Endothelial cell of umbilical vein (primary cell): ENCODE measurements around the gene CBLC. TPM values are rescaled to one million over a fixed set of nuclear protein-coding genes. Genes with fewer than 3 reads are reported as not detected.
A peak's percentile ranks its signal among the peaks of the same experiment; 100 is the strongest.

Experiments used
- BruUV-seq: library from RNA; stranded (reverse); fragments of 400-500 nt; replicated peaks from 2 replicates; lab custom pipeline; 2021; lab: Mats Ljungman, UMichigan
- CTCF ChIA-PET: fragments of 300-600, 350-600 bp; sonication (Branson Sonifier 250); formaldehyde crosslinking; loops from one replicate; lab custom pipeline; 2021; ENCODE audit warnings: antibody characterized with exemption, inconsistent platforms; lab: Charles Lee
- POLR2A ChIA-PET: fragments of 300-600, 350-600 bp; sonication (Branson Sonifier 250); formaldehyde crosslinking; loops from one replicate; lab custom pipeline; 2021; ENCODE audit warnings: antibody characterized with exemption, inconsistent platforms; lab: Charles Lee
- DNase-seq: peaks from one replicate; pipeline ENCODE4 v3.0.0-alpha.2; 2011; ENCODE audit warnings: low read depth, low spot score
- FAIRE-seq: peaks from 2 replicates; lab custom pipeline; 2011; peaks lifted over from hg19 to GRCh38; lab: Jason Lieb, UNC
- H2AFZ ChIP-seq: 2 replicates; pipeline ENCODE4 v1.6.0; 2012; ENCODE audit warnings: low read depth, low read length, control low read depth, inconsistent platforms
- H3K27ac ChIP-seq: 2 replicates; pipeline ENCODE4 v1.5.1; 2011; ENCODE audit warnings: low read depth, mild to moderate bottlenecking, control low read depth, low read length, moderate library complexity; ENCODE audit not compliant: insufficient read depth
- H3K27me3 ChIP-seq, 2 experiments: 2 replicates each; pipeline versions ENCODE4 v1.6.0 to v1.6.1; 2011; ENCODE audit warnings: low read length in 2 of 2, mixed read lengths in 1 of 2; ENCODE audit not compliant: control insufficient read depth in 2 of 2, insufficient read depth in 2 of 2
- H3K36me3 ChIP-seq, 2 experiments: 2 replicates in 1 of 2; 3 replicates in 1 of 2; pipeline ENCODE4 v1.5.1; 2011; ENCODE audit warnings: low read length in 2 of 2, mild to moderate bottlenecking in 1 of 2, moderate library complexity in 1 of 2; ENCODE audit not compliant: control insufficient read depth in 2 of 2, insufficient read depth in 2 of 2; ENCODE audit errors: extremely low read depth in 1 of 2
- H3K4me1 ChIP-seq: 3 replicates; pipeline ENCODE4 v1.5.1; 2011; ENCODE audit warnings: mild to moderate bottlenecking, low read length; ENCODE audit not compliant: control insufficient read depth, insufficient read depth; ENCODE audit errors: extremely low read depth
- H3K4me2 ChIP-seq: 2 replicates; pipeline ENCODE4 v1.6.1; 2011; ENCODE audit warnings: low read length, control low read depth, mixed read lengths; ENCODE audit not compliant: insufficient read depth
- H3K4me3 ChIP-seq, 3 experiments: fragments of 200-600 bp in 1 of 3; sonication (generic), shearing (Covaris generic) in 1 of 3; replicated peaks in 1 of 3; 2 replicates each; pipeline ENCODE4 v1.5.1; 2011 to 2016; ENCODE audit warnings: control low read depth in 3 of 3, low read length in 3 of 3, mild to moderate bottlenecking in 2 of 3, inconsistent platforms in 1 of 3, low read depth in 1 of 3, moderate library complexity in 1 of 3; ENCODE audit not compliant: insufficient read depth in 1 of 3
- H3K79me2 ChIP-seq: 2 replicates; pipeline ENCODE4 v1.6.0; 2012; ENCODE audit warnings: low read length, inconsistent platforms; ENCODE audit not compliant: control insufficient read depth, insufficient read depth
- H3K9ac ChIP-seq: replicated peaks from 2 replicates; pipeline ENCODE3; 2011; ENCODE audit warnings: low read length, control low read depth; ENCODE audit not compliant: insufficient read depth; ENCODE audit errors: extremely low read depth
- H3K9me1 ChIP-seq: replicated peaks from 3 replicates; pipeline ENCODE4 v1.6.0; 2011; ENCODE audit warnings: mild to moderate bottlenecking, low read length; ENCODE audit not compliant: control insufficient read depth, insufficient read depth; ENCODE audit errors: extremely low read depth
- H3K9me3 ChIP-seq: replicated peaks from 2 replicates; pipeline ENCODE4 v1.5.1; 2012; ENCODE audit warnings: low read length, inconsistent platforms; ENCODE audit not compliant: control insufficient read depth, insufficient read depth
- H4K20me1 ChIP-seq: replicated peaks from 2 replicates; pipeline ENCODE3; 2011; ENCODE audit warnings: mild to moderate bottlenecking, low read length; ENCODE audit not compliant: control insufficient read depth, insufficient read depth; ENCODE audit errors: extremely low read depth
- CTCF ChIP-seq, 2 donors: IDR thresholded peaks; 1 replicate in 1 of 2; 2 replicates in 1 of 2; pipeline ENCODE4 v1.5.1; 2011; ENCODE audit warnings: low read length in 2 of 2, mild to moderate bottlenecking in 2 of 2, moderate library complexity in 2 of 2, control low read depth in 1 of 2, inconsistent platforms in 1 of 2, low read depth in 1 of 2; ENCODE audit not compliant: insufficient read depth in 1 of 2; ENCODE audit errors: extremely low read depth in 1 of 2
- EZH2 ChIP-seq: IDR thresholded peaks from 2 replicates; pipeline ENCODE4 v1.6.1; 2012; ENCODE audit warnings: borderline replicate concordance, low read depth, mild to moderate bottlenecking, moderate library complexity, low read length, inconsistent platforms; ENCODE audit not compliant: severe bottlenecking
- FOS ChIP-seq: IDR thresholded peaks from 2 replicates; pipeline ENCODE4 v1.6.1; 2011; ENCODE audit warnings: mild to moderate bottlenecking, low read length, moderate library complexity, borderline replicate concordance; ENCODE audit not compliant: insufficient read depth
- GATA2 ChIP-seq: IDR thresholded peaks from 2 replicates; pipeline ENCODE4 v1.7.0; 2011; ENCODE audit warnings: low read depth, mild to moderate bottlenecking, moderate library complexity, mixed read lengths, low read length; ENCODE audit not compliant: insufficient read length, insufficient read depth
- JUN ChIP-seq: IDR thresholded peaks from 2 replicates; pipeline ENCODE4 v1.6.1; 2011; ENCODE audit warnings: borderline replicate concordance, low read depth; ENCODE audit not compliant: insufficient read length, insufficient read depth
- MAX ChIP-seq: IDR thresholded peaks from 2 replicates; pipeline ENCODE4 v1.6.1; 2011; ENCODE audit not compliant: insufficient read depth, insufficient read length
- MYC ChIP-seq: IDR thresholded peaks from one replicate; pipeline ENCODE4 v1.6.1; 2011; ENCODE audit warnings: mild to moderate bottlenecking, low read depth, low read length
- POLR2A ChIP-seq: IDR thresholded peaks from 2 replicates; pipeline ENCODE4 v1.6.1; 2012; ENCODE audit warnings: low read depth, mild to moderate bottlenecking, control low read depth, low read length
- POLR2AphosphoS5 ChIP-seq: IDR thresholded peaks from 2 replicates; pipeline ENCODE4 v1.6.1; 2012; ENCODE audit warnings: low read depth, mild to moderate bottlenecking, control low read depth, low read length, moderate library complexity; ENCODE audit not compliant: insufficient read depth
- dilution Hi-C: fragments of 300-500 bp; cut with MboI; formaldehyde crosslinking; loops from one replicate; pipeline ENCODE4 v1.15.0; 2019; ENCODE audit warnings: low sequenced_read_pairs; ENCODE audit not compliant: extremely low pct_ligation_motif_present
- intact Hi-C: fragments of 100-400 bp; cut with micrococcal nuclease; formaldehyde crosslinking; loops from one replicate; pipeline ENCODE4 v1.10.0; 2022
- microRNA-seq: library from miRNA; unstranded; fragments of <30 nt; microRNA quantifications from one replicate; pipeline ENCODE4 v1.2.0, GENCODE V29; 2021; ENCODE audit warnings: borderline number of aligned reads, borderline replicate concordance
- polyA plus RNA-seq, 4 experiments: library from polyadenylated mRNA; depleted of rRNA in 3 of 4; stranded (reverse) in 3 of 4; unstranded in 1 of 4; fragments of >200 nt; gene quantifications; 2 replicates each; pipeline versions ENCODE4 v1.2.1 to v1.2.3, GENCODE V29; 2011 to 2012; ENCODE audit warnings: missing spikeins in 1 of 4
- small RNA-seq: library from RNA; depleted of rRNA; stranded (forward); fragments of <200 nt; gene quantifications from one replicate; pipeline ENCODE3, GENCODE V24; 2012; ENCODE audit warnings: low replicate concordance, low read depth; ENCODE audit not compliant: insufficient read depth, insufficient read length
- total RNA-seq: library from RNA; stranded (reverse); gene quantifications from 2 replicates; pipeline ENCODE4 v1.2.3, GENCODE V29; 2021

CBLC gene
- total and polyA plus RNA-seq, 2 donors (not counting 3 experiments of a cell fraction or from before 2014, with no cell fraction given), result 0.04 TPM; not detected in 1

GRCh38 chr19:44848812-44849447 is 71.2 kb downstream of the CBLC start:
- POLR2A ChIA-PET, result interaction anchor here (0.6 to 1.5 kb wide), 3 partner anchors 7 to 42 kb away, joined by 3 to 6 read pairs (median 4); no protein-coding TSS in a partner anchor
- Histone ChIP-seq H3K79me2 (peaks cover 76% of the 10 kb centered on the region), H3K9ac (peak overlapping the region; percentile 96), H3K27me3 (no peaks in the 10 kb centered on the region), H3K4me3 (peak overlapping the region; percentile 50 to 96 (median 83)), H3K9me1 (no peaks in the 10 kb centered on the region), H2AFZ (no peak overlapping the region), H4K20me1 (no peaks in the 10 kb centered on the region), H3K4me2 (peak overlapping the region; percentile 96), H3K9me3 (no peaks in the 10 kb centered on the region), H3K4me1 (peaks cover 38% of the 10 kb centered on the region), H3K36me3 (peaks cover 0 to 7% of the 10 kb centered on the region in 2 experiments), H3K27ac (peak overlapping the region; percentile 99)
- DNase-seq (peak; percentile 24), FAIRE-seq (peak; percentile 26)
- intact Hi-C loops, result loop anchor here (1.0 to 5.0 kb wide), 5 partner anchors 7 to 262 kb away; no protein-coding TSS in a partner anchor
- dilution Hi-C loops, result no loop called here
- BruUV-seq, result no TSS peak
- CTCF ChIA-PET, result interaction anchor here (0.7 to 1.9 kb wide), 11 partner anchors 8 to 278 kb away, joined by 3 to 13 read pairs (median 4); partner anchors contain the start of gene APOE
- TF ChIP-seq POLR2AphosphoS5 (no peak), MYC (no peak), EZH2 (no peak), JUN (no peak), CTCF (IDR thresholded peaks at IDR 0.05; ENCODE audit: extremely low read depth in 1 of 2, insufficient read depth in 1 of 2, low read depth in 1 of 2, low read length in 2 of 2) (no peak), POLR2A (no peak), GATA2 (no peak), FOS (no peak), MAX (no peak)

Small RNAs within 50 kb of the gene (microRNA-seq; reads per million reads assigned to microRNA genes)
- not detected for gene MIR8085

Small RNAs within 50 kb of the gene (small RNA-seq; reads per million reads assigned to genes)
- gene RF00156, result not detected

Other genes with a start within 250 kb of the CBLC start
- not detected in 2 replicates for gene CEACAM20, start 248.2 kb upstream of the CBLC start, total RNA-seq
- 0.06 TPM in 2 replicates for gene CEACAM20, start 248.2 kb upstream of the CBLC start, polyA plus RNA-seq
- 0.35 TPM in 1 of 2 replicates, not detected in the other for gene IGSF23, start 164.3 kb upstream of the CBLC start, total RNA-seq
- gene IGSF23, start 164.3 kb upstream of the CBLC start, polyA plus RNA-seq, result 0.73 and 0.81 TPM in 2 replicates
- 133 and 199 TPM in 2 replicates for gene PVR, start 134.0 kb upstream of the CBLC start, total RNA-seq
- 226 and 276 TPM in 2 replicates for gene PVR, start 134.0 kb upstream of the CBLC start, polyA plus RNA-seq
- gene CEACAM19, start 106.4 kb upstream of the CBLC start, total RNA-seq, result 9.9 and 13.0 TPM in 2 replicates
- 14.5 and 23.2 TPM in 2 replicates for gene CEACAM19, start 106.4 kb upstream of the CBLC start, polyA plus RNA-seq
- gene CEACAM16, start 78.7 kb upstream of the CBLC start, total RNA-seq, result not detected in 2 replicates
- not detected in 2 replicates for gene CEACAM16, start 78.7 kb upstream of the CBLC start, polyA plus RNA-seq
- 24.0 and 26.9 TPM in 2 replicates for gene BCL3, start 29.2 kb upstream of the CBLC start, total RNA-seq
- gene BCL3, start 29.2 kb upstream of the CBLC start, polyA plus RNA-seq, result 11.0 and 15.3 TPM in 2 replicates
- gene BCAM, start 31.2 kb downstream of the CBLC start, total RNA-seq, result 28.5 and 29.0 TPM in 2 replicates
- gene BCAM, start 31.2 kb downstream of the CBLC start, polyA plus RNA-seq, result 23.9 and 32.5 TPM in 2 replicates
- gene NECTIN2, start 68.4 kb downstream of the CBLC start, total RNA-seq, result 205 and 211 TPM in 2 replicates
- gene NECTIN2, start 68.4 kb downstream of the CBLC start, polyA plus RNA-seq, result 238 and 262 TPM in 2 replicates
- gene TOMM40, start 113.4 kb downstream of the CBLC start, total RNA-seq, result 90.7 and 101 TPM in 2 replicates
- 70.2 and 71.8 TPM in 2 replicates for gene TOMM40, start 113.4 kb downstream of the CBLC start, polyA plus RNA-seq
- gene APOE, start 127.9 kb downstream of the CBLC start, total RNA-seq, result 1.5 and 3.3 TPM in 2 replicates
- 6.2 and 6.9 TPM in 2 replicates for gene APOE, start 127.9 kb downstream of the CBLC start, polyA plus RNA-seq
- 5.0 and 11.4 TPM in 2 replicates for gene APOC1, start 136.7 kb downstream of the CBLC start, total RNA-seq
- gene APOC1, start 136.7 kb downstream of the CBLC start, polyA plus RNA-seq, result 15.0 and 18.5 TPM in 2 replicates
- gene APOC4, start 164.3 kb downstream of the CBLC start, total RNA-seq, result not detected in 2 replicates
- gene APOC4, start 164.3 kb downstream of the CBLC start, polyA plus RNA-seq, result not detected in 2 replicates
- not detected in 2 replicates for gene APOC2, start 168.2 kb downstream of the CBLC start, total RNA-seq
- gene APOC2, start 168.2 kb downstream of the CBLC start, polyA plus RNA-seq, result not detected in 2 replicates
- 108 and 115 TPM in 2 replicates for gene CLPTM1, start 177.5 kb downstream of the CBLC start, total RNA-seq
- gene CLPTM1, start 177.5 kb downstream of the CBLC start, polyA plus RNA-seq, result 176 and 200 TPM in 2 replicates
- gene RELB, start 223.6 kb downstream of the CBLC start, total RNA-seq, result 10.5 and 13.2 TPM in 2 replicates
- gene RELB, start 223.6 kb downstream of the CBLC start, polyA plus RNA-seq, result 14.4 and 19.8 TPM in 2 replicates